NCI-H82 treated with DMSO at 0.1 percent for 48 hours (cell line): ENCODE results near the gene DCC.
"Not testable (repeated sequence)": the region's sequence is repeated elsewhere in the genome, so short reads cannot be mapped to it uniquely, and the experiment has no call there.

Experiments used
- DNase-seq: peaks from one replicate; lab custom pipeline; 2025; ENCODE audit not compliant: unreplicated experiment; lab: John Stamatoyannopoulos, UW

DCC gene

DNA sequence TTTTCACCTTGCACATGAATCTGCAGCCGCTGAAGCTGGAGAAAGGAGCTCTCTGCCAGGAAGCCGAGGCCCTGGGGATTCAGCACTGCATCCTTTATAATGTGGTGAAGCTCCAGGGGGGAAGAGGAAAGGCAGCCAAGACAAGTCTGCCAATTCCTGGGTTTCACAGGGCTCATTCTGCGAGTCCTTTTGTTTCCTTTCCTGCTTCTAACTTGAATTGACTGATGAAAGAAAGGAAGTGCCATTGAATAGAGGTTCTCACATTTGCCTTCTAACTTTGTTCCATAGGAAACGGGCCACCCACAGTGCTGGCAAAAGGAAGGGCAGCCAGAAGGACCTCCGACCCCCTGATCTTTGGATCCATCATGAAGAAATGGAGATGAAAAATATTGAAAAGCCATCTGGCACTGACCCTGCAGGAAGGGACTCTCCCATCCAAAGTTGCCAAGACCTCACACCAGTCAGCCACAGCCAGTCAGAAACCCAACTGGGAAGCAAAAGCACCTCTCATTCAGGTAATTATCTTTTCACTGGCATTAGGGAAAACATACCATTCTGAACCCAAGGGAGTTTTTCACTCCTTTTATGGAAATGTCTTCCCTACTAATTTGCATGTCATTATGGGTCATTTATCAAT, 1119.1 kb downstream of the DCC start:
- DNase-seq: no peak

DNA sequence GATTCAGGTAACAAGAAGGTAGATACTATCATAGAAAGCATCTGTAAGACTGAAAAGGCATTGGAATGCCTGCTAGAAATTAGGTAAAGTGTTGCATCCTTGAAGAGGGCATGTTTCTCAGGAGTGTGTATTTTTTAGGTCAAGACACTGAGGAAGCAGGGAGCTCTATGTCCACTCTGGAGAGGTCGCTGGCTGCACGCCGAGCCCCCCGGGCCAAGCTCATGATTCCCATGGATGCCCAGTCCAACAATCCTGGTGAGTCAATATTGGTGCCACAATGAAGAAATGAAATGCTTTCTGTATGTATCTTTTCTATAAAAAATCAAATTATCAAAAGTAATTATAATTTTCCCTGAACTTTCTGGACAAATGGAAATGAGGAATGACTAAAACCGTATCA, 1127.8 kb downstream of the DCC start:
- DNase-seq: no peak

DNA sequence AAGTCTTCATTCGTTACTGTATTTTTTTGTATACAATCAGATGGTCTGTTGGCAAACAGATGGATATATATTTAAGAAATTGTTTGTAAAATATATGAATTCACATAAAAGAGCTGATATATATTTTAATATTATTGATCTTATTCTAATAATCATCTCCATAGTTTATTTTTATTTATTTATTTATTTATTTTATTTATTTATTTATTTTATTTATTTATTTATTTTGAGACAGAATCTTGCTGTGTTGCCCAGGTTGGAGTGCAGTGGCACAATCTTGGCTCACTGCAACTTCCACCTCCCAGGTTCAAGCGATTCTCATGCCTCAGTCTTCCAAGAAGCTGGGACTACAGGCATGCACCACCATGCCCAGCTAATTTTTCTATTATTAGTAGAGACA, 1128.2 kb downstream of the DCC start:
- not testable (repeated sequence) for DNase-seq

DNA sequence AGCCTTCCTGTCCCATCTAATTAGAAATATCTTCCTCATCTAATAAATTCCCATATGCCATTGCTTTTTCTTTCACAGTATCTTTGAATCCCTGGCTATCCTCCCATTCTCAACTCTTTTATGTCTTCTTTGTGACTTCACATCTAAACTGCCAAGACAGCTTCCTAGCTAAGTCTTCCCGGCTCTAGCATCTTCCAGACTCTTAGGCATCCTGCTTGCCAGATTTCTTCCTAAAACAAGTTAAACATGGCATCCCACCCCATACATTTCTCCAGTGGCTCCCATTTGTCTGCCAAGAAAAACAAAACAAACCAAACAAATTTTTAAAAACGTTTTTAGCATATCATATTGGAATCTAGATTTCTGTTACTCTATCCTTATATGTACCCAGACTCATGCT, 1132.5 kb downstream of the DCC start:
- no peak for DNase-seq

DNA sequence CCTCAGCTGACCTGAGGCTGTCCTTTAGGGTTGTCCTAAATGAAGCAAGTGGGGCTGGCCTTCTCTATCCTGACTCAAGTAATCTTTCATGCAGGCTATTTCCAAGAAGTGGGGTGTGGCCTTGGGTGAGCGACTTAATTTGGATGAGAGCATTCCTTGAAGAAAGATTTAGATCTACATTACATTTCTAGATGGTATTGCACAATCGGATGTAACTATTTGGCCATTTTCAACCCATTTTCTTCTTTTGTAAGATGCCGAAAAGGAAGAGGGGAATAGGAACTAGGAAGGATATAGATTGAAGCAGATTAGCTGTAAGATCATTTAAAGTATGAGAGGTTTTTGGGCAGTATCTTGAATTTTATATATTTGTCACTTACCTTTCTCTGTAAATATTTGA, 1138.2 kb downstream of the DCC start:
- DNase-seq: no peak

DNA sequence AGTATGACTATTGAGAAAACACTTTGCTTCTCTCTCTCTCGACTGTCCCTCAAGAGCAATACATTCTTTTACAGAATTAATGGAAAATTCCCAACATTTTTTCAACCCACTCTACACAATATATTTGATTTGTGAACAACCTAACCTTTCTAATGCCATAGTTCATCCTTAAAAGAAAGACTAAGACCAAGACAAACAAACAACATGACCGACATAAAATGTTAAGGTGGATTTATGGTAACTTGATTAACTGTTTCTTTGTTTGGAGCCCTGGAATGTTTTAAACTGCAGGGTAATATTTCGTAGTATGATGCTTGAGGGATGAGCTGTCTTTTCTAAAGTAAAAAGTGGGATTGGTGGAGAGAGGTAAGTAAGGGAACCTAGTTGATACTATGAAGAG, 1146.3 kb downstream of the DCC start:
- DNase-seq: no peak

DNA sequence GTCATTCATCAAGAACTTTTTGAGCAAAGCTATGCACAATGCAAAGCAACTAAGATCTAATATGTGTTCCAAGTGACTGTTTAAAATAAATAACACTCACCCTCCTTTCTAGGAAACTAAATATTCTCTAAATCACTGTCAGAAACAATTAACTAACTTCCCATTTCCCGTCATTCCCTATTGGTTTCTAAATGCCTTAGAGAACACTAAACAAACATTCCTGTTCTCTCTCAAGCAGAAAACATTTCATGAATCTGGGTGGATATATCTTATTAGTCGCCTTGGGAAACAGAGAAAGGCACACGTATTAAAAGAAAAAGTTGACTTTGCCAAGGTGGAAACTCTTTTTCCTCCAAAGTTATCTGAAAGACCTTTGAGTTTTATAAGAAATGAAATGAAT, 1149.3 kb downstream of the DCC start:
- DNase-seq: no peak

DNA sequence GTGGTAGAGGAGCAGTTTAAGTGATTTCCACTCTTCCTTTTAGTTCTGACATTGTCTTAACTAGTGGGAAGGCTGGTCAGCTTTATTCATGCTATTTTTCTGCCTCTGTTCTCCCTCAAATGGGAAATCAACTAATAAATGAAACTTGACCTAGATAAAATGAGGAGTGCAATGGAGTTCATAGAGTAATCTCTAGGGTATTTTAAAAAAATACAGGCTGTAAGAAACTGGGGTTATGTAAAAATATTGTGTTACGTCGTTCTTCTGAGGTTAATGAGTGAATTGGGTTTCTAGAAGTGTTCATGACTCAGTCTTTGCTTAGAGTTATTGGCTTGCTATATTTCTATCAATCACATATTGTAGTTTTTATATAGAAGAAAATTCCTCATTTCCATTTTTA, 1150.0 kb downstream of the DCC start:
- no peak for DNase-seq

DNA sequence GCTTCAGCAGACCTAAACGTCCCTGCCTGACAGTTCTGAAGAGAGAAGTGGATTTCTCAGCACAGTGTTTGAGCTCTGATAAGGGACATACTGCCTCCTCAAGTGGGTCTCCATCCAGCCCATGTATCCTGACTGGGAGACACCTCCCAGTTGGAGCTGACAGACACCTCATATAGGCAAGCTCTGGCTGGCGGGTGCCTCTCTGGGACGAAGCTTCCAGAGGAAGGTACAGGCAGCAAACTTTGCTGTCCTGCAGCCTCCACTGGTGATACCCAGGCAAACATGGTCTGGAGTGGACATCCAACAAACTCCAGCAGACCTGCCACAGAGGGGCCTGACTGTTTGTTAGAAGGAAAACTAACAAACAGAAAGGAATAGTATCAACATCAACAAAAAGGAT, 1156.0 kb downstream of the DCC start:
- no peak for DNase-seq

DNA sequence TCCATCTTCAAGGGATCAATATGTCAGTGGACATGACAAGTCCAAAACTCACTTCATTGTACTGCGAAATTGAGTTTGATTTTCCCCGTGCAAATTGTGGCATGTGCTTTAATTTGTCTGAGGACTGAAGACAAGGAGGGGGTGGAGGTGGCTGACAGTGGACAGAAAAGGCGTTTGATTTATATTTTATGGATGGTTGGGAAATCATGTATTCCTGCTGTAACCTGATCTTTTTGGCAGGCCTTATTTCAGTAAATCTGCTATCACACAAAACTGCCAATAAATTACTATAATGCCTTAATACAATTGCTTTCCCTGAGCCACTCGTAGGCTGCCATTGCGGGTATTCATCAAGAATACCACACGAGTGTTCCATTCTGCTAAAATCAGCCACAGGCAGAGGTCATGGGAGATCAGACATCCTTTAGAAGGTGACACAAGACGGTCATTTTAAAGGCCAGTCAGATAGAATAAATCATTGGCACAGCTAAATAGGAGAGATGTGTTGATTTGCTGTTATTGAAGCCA, 1164.0 kb downstream of the DCC start:
- no peak for DNase-seq

DNA sequence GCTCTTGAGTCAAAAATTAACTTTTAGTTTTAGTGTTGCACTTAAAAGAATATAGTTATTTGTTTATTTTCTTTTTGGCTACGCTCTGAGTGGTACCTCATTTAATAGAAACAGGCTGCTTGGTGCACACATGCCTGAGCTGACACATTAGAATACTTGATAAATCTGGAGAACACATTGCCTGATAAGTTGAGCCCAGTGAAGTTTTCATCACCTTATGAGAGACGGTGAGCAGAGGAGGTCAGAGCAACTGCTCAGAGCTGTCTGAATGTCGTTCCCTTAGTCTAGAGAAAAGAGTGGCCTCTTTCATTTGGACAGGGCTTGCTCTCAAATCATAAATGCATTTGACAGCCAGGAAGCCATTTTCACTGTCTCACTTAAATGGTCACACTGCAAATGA, 1168.5 kb downstream of the DCC start:
- DNase-seq: no peak

DNA sequence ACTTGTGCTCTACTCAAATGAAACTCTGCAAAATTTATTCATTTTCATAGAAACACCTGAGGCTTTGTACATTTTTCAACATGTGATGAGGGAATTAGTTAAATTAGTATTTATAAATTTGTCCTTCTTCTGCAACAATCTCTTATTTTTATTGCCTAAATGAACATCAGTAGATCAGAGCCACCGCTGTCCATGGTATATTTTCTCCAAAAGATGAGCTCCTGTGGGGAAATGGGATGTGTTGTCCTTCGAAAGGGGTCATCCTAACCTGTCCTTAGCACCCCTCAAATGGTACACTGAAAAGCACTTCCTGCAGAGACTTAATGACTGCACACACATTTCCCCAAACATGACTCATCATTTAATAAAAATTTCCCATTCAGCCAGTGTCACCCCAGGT, 1169.9 kb downstream of the DCC start:
- DNase-seq: no peak

DNA sequence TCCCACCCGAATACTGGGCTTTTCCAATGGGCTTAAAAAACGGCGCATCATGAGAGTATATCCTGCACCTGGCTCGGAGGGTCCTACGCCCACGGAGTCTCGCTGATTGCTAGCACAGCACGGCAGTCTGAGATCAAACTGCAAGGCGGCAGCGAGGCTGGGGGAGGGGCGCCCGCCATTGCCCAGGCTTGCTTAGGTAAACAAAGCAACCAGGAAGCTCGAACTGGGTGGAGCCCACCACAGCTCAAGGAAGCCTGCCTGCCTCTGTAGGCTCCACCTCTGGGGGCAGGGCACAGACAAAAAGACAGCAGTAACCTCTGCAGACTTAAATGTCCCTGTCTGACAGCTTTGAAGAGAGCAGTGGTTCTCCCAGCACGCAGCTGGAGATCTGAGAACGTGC, 1171.7 kb downstream of the DCC start:
- DNase-seq: not testable (repeated sequence)

DNA sequence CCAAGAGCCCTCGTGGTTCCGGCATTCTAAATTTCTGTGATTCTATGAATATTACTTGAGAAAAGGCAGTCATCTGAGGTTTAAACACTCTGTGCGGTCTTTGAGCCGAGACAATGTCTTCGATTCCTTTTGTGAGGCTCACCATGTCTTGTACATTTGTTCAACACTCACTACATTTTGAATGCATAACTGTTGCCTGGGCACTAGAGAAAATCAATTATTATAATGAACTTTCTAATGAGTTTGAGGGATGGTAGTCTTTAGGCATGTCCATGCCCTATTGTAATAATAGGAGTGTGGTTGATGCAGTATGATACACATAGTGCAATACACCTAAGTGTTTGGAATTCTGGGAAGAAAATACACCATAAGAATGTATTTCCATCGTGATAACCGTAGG, 1181.1 kb downstream of the DCC start:
- DNase-seq: no peak

DNA sequence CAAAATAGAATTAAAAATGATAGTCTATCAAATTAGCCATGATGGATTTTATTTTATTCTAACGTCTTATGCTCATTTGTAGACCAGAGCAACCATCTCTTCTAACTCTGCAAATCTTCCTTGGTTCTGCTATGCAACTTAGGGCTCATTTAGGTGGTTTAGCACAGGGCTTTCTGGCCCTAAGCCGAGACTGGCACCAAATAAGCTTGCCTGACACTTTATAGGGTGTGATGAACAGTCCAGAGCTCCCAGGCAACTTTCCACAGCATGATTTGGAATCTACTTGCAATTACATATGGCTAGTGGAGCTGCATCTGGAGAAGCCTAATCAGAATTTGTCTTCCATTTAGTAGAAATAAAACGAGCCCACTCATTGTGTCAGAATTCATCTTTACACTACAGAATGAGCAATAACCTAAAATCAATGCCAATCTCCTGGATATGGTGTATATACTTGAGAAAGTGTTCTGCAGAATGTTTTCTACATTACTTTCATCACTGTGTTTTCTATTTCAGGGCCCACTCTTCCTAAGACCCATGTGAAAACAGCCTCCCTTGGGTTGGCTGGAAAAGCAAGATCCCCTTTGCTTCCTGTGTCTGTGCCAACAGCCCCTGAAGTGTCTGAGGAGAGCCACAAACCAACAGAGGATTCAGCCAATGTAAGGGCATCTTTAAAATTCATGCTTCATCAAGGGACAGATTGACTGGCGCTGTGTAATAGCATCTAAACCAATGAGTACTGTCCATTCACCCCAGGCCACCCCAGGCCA, 1186.3 kb downstream of the DCC start:
- DNase-seq: no peak

DNA sequence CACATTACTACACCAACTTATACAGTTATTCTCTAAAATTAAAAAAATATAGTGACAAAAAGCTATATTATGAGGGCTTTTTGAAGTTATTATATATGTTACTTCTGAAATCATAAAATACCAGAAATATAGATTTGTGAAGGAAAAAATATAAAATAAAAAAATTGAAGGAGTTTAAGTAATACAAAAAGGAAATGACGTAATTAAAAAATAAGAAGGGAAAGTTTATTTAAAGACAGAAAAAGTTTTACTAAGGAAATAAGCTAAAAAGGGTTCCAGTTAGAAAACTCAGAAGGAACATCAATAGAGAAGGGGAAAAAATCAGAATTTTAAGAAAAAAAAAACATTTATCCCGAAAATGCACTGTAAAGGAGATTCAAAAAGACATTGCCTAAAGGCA, 1187.4 kb downstream of the DCC start:
- DNase-seq: no peak

DNA sequence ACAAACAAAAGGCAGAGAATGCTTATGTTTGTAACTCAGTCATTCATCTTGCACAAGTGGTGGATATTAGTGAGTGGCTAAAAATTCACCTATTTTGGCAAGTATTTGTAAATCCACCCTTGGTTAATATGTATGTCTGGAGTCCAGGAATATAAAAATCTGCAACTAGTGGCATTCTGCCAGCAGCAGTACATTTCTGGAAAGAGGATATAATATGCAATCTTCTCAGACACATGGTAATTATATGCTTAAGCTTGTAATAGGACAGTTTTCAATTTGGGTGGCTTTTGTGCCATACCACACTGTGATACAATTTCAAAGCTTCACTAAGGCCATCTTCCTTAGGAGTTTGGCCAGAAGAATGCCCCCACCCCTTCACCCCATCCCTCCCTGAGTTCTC, 1191.2 kb downstream of the DCC start:
- no peak for DNase-seq

DNA sequence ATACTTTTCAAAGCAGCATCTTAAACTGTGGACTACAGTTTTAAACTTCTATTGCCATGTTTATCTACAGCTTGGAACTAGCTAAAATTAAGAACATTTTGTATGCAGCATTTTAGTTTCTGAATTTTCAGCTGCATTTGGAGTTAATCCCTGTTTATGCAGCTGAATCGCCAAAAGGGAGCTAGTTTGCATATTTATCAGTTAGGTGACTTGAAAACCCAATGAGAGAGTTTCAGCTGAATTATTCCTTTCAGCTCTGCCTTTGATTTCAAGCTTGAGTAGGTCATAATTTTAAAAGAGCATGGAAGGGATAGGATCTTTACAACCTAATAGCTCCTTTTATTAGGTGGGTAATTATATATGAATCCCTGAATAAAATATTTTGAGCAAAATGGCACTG, 1191.9 kb downstream of the DCC start:
- no peak for DNase-seq

DNA sequence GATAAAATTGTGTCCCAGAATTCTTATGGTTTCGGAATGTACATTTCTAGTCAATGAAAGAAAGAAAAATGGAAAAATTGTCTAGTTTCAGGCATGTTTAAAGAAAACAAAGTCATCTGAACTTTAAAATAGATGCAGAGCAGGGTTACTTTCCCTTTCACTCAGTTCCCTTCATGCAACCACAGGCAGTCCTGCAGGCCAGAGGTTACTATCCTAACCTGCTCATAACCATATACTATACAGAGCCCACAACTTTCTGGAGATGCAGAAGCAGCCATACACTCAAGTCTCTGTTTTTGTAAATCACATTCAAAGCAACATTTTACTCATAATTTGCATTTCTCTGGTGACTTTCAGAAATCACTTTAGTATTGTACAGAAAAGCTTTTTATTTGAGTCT, 1194.2 kb downstream of the DCC start:
- DNase-seq: no peak

DNA sequence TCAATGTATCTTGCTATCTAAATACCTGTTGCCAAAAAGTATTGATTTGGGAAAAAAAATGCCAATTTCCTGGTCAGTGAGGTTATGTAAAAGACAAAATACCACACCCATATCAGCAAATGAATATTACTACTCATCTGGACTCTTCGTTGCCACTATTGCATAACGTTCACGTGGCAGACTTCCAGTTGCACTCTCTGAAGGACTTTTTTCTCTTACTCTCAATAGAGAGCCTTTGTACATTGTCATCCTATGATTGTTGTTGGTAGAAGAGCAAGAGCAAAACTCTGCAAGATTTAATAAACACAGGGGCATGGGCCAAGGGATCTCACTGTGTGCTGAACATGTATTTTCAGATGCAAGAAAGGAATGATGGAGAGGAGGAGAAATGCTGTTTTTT, 1194.7 kb downstream of the DCC start:
- DNase-seq: no peak

DNA sequence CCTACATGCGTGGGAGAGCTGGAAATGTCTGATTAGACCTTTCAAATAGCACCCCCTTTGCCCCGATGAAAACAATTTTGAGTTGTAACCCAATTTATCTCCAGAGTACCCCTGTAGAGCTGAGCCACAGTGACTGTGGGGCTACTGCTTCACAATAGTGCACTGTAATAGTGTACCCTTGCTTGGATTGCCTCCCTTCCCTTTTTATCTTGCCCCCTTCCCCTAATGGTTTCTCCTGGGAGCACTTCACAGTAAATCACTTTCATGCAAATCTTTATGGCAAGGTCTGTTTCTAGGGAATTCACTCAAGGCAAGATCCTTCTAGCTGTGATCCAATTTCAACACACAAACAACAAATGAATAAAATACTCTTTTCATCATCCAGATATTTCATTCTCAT, 1196.9 kb downstream of the DCC start:
- no peak for DNase-seq

DNA sequence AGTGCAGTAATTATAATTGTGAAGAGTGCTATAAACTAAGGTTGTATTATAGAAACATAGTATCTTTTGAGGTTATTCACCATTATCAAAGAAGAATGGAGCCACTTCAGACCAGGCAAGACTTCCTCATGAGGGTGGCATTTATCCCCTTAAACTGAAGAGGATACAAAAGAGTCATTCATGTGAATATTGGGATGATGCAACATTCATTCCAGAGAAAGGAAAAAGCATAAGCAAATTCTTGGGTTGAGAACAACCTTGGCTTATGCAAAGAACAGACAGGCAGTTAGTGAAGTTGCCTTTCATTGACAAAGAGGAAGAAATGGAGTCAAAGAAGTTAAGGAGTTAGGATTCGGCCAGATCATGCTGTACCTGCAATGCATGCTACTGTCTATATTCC, 1201.9 kb downstream of the DCC start:
- DNase-seq: no peak

DNA sequence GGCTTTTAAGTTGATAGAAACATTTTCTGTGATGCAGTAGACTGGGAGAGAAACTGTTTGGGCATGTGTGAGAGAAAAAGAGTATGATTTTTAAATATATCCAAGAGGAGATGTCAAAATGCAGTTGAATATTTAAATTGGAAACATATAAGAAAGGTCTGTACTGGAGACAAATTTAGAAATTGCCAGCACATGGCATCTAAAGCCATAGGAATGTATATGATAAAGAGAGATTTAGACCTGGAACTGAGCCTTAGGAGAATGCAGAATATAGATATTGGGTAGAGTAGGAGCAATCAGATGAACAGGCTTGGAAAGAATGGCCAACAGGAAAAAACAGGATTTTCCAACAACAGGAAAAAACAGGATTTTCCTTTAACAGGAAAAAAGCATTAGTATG, 1203.7 kb downstream of the DCC start:
- no peak for DNase-seq
